Measurements from ENCODE around the gene EPB41L1.

EPB41L1 gene

DNA sequence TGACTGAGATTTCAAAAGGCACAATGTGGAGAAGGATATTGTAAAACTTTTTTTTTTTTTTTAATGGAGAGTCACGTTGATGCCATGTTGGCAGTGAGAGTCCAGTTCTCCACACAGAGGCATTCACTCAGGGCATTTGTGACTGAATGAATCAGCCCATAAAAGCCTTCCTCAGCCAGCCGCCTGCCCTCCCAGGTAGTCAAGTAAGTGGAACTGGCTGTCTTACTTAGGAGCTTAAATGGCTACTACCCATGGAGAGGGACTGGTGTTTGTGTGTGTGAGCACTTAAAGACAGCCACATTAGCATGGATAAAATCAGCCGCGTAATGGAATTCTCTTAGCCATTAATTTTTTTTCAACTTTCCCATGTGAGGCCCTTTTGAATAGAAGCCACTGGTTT lies 94.3 kb downstream of the EPB41L1 start:
- no peak overlapping the region for H3K9ac ChIP-seq (ENCODE audit: low read length)
- H3K9me3 ChIP-seq (ENCODE audit: insufficient read depth, low read length) = no peaks in the 10 kb centered on the region
- peaks cover 66% of the 10 kb centered on the region for H3K36me3 ChIP-seq (replicated peaks; ENCODE audit: low read depth, low read length)
- no peak overlapping the region for H3K27ac ChIP-seq (ENCODE audit: low read length)
- H4K20me1 ChIP-seq (ENCODE audit: insufficient read depth, low read length) = peaks cover 3% of the 10 kb centered on the region; the same call in 1 of the 2 replicates
- H3K4me1 ChIP-seq (ENCODE audit: low read length) = no peaks in the 10 kb centered on the region
- TF ChIP-seq EZH2phosphoT487 (IDR thresholded peaks at IDR 0.05; ENCODE audit: low read depth) = no peak
- TF ChIP-seq, protein P1, sequence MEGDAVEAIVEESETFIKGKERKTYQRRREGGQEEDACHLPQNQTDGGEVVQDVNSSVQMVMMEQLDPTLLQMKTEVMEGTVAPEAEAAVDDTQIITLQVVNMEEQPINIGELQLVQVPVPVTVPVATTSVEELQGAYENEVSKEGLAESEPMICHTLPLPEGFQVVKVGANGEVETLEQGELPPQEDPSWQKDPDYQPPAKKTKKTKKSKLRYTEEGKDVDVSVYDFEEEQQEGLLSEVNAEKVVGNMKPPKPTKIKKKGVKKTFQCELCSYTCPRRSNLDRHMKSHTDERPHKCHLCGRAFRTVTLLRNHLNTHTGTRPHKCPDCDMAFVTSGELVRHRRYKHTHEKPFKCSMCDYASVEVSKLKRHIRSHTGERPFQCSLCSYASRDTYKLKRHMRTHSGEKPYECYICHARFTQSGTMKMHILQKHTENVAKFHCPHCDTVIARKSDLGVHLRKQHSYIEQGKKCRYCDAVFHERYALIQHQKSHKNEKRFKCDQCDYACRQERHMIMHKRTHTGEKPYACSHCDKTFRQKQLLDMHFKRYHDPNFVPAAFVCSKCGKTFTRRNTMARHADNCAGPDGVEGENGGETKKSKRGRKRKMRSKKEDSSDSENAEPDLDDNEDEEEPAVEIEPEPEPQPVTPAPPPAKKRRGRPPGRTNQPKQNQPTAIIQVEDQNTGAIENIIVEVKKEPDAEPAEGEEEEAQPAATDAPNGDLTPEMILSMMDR (IDR thresholded peaks at IDR 0.05; ENCODE audit: low read depth, low read length) = no peak
- no peaks in the 10 kb centered on the region for H3K27me3 ChIP-seq (ENCODE audit: low read depth, low read length)
- no peak overlapping the region for H2AFZ ChIP-seq (ENCODE audit: low read depth, low read length)
- H3K4me2 ChIP-seq (ENCODE audit: low read length) = no peak overlapping the region
- no peak overlapping the region for H3K4me3 ChIP-seq (ENCODE audit: low read length)
- H3K79me2 ChIP-seq (ENCODE audit: low read length) = peaks cover 10% of the 10 kb centered on the region; the same call in 1 of the 2 replicates

DNA sequence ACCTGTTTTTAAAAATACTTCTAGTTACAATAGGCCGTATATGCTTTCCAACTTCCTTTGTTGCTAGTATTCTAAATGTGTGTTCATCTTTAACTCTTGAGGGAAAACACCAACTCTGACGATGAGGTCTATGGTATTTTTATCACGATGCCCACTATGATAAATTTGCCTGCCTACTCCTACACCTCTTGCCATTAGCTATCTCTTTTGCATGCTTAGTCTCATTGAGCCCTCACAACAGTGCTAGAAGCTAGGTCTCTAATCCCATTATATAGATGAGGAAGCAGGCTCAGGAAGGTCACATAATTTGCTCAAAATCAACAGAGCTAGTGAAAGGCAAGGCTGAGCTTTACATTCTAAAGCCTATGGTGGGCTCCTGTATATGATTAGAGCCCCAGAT lies 94.9 kb downstream of the EPB41L1 start:
- Histone ChIP-seq H3K4me1 (ENCODE audit: low read length) (no peaks in the 10 kb centered on the region), H3K27ac (ENCODE audit: low read length) (no peak overlapping the region), H2AFZ (ENCODE audit: low read depth, low read length) (no peak overlapping the region), H3K27me3 (ENCODE audit: low read depth, low read length) (no peaks in the 10 kb centered on the region), H3K9ac (ENCODE audit: low read length) (no peak overlapping the region), H3K4me3 (ENCODE audit: low read length) (no peak overlapping the region), H3K4me2 (ENCODE audit: low read length) (no peak overlapping the region), H3K36me3 (replicated peaks; ENCODE audit: low read depth, low read length) (peaks cover 64% of the 10 kb centered on the region), H3K9me3 (ENCODE audit: insufficient read depth, low read length) (no peaks in the 10 kb centered on the region), H3K79me2 (ENCODE audit: low read length) (peaks cover 8% of the 10 kb centered on the region; the same call in 1 of the 2 replicates), H4K20me1 (ENCODE audit: insufficient read depth, low read length) (peaks cover 3% of the 10 kb centered on the region; the same call in 1 of the 2 replicates)
- TF ChIP-seq, protein P1 (IDR thresholded peaks at IDR 0.05; ENCODE audit: low read depth, low read length) = no peak
- no peak for TF ChIP-seq EZH2phosphoT487 (IDR thresholded peaks at IDR 0.05; ENCODE audit: low read depth)

DNA sequence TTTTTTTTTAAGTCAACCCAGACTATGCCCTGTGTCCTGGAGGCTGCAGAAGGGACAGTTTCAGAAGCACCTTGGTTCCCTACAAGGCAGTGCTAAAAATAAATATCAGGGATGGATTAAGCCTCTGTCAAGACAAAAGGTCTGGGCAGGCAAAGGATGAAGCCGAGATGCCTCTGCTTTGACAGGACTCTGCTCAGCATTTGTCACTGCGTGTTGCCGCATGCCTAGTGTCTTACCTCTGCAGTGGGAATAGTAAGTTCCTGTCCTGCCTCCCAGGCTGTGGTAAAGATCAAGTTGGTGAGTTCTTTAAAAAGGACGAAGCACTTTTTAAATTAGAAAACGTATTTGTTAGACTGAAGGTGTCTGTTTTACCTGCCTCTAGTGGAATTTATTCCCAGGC lies 96.9 kb downstream of the EPB41L1 start:
- H3K79me2 ChIP-seq (ENCODE audit: low read length) = peaks cover 8% of the 10 kb centered on the region; the same call in 1 of the 2 replicates
- no peaks in the 10 kb centered on the region; the same call in 1 of the 2 replicates for H4K20me1 ChIP-seq (ENCODE audit: insufficient read depth, low read length)
- H3K4me1 ChIP-seq (ENCODE audit: low read length) = no peaks in the 10 kb centered on the region
- no peak overlapping the region for H3K9ac ChIP-seq (ENCODE audit: low read length)
- H3K9me3 ChIP-seq (ENCODE audit: insufficient read depth, low read length) = no peaks in the 10 kb centered on the region
- H3K4me2 ChIP-seq (ENCODE audit: low read length) = no peak overlapping the region
- H2AFZ ChIP-seq (ENCODE audit: low read depth, low read length) = no peak overlapping the region
- no peak for TF ChIP-seq EZH2phosphoT487 (IDR thresholded peaks at IDR 0.05; ENCODE audit: low read depth)
- TF ChIP-seq, protein P1 (IDR thresholded peaks at IDR 0.05; ENCODE audit: low read depth, low read length) = no peak
- no peaks in the 10 kb centered on the region for H3K27me3 ChIP-seq (ENCODE audit: low read depth, low read length)
- no peak overlapping the region for H3K4me3 ChIP-seq (ENCODE audit: low read length)
- no peak overlapping the region for H3K27ac ChIP-seq (ENCODE audit: low read length)
- peaks cover 53% of the 10 kb centered on the region for H3K36me3 ChIP-seq (replicated peaks; ENCODE audit: low read depth, low read length)

DNA sequence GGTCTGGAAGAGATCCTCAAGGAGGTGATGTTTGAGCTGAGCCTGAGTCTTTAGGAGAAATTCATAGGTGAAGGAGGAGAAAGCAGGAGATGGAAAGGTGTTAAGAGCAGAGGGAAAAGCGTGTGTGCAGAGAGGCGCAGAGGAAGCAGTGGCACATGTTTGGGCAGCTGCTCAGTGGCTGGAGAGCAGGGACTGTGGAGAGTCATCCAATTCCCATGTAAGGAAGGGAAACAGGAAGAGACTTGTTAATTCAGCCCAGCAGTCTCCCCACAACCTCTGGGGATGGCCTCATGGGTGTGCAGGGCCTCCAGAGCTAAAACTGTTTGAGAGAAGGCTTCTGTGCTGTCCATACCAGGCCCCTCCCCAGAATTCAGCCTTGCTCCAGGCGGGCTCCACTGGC lies 98.0 kb downstream of the EPB41L1 start:
- H3K4me1 ChIP-seq (ENCODE audit: low read length) = no peaks in the 10 kb centered on the region
- no peak for TF ChIP-seq EZH2phosphoT487 (IDR thresholded peaks at IDR 0.05; ENCODE audit: low read depth)
- TF ChIP-seq, protein P1 (IDR thresholded peaks at IDR 0.05; ENCODE audit: low read depth, low read length) = no peak
- H4K20me1 ChIP-seq (ENCODE audit: insufficient read depth, low read length) = no peaks in the 10 kb centered on the region; the same call in 1 of the 2 replicates
- H3K4me3 ChIP-seq (ENCODE audit: low read length) = no peak overlapping the region
- no peak overlapping the region for H2AFZ ChIP-seq (ENCODE audit: low read depth, low read length)
- no peak overlapping the region for H3K4me2 ChIP-seq (ENCODE audit: low read length)
- H3K27ac ChIP-seq (ENCODE audit: low read length) = no peak overlapping the region
- peaks cover 8% of the 10 kb centered on the region; the same call in 1 of the 2 replicates for H3K79me2 ChIP-seq (ENCODE audit: low read length)
- H3K27me3 ChIP-seq (ENCODE audit: low read depth, low read length) = no peaks in the 10 kb centered on the region
- H3K9me3 ChIP-seq (ENCODE audit: insufficient read depth, low read length) = no peaks in the 10 kb centered on the region
- H3K9ac ChIP-seq (ENCODE audit: low read length) = no peak overlapping the region
- peaks cover 49% of the 10 kb centered on the region for H3K36me3 ChIP-seq (replicated peaks; ENCODE audit: low read depth, low read length)

Data from OCI-LY3 (cell line).